GM12874 (cell line): ENCODE data around the gene CNTF.

Source experiments
- CTCF ChIP-seq: IDR thresholded peaks from 2 replicates; pipeline ENCODE4 v1.5.1; 2011; ENCODE audit warnings: low read depth, mild to moderate bottlenecking, control low read depth, low read length, moderate library complexity; ENCODE audit not compliant: insufficient read depth

The CNTF gene

DNA sequence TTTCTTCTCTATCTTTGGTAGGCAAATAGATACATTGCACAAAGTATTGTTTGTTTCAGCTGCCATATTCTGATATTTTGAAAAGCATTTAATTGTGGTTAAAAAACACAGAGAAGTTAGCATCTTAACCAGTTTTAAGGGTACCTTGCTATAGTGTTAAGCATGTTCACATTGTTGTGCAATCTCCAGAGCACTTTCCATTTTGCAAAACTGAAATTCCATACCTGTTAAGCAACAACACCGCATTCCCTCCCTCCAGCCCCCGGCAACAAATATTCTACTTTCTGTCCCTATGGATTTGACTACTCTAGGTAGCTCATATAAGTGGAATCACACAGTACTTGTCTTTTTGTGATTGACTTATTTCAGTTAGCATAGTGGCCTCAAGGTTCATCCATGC lies 33.9 kb downstream of the CNTF start:
- TF ChIP-seq CTCF = no peak

DNA sequence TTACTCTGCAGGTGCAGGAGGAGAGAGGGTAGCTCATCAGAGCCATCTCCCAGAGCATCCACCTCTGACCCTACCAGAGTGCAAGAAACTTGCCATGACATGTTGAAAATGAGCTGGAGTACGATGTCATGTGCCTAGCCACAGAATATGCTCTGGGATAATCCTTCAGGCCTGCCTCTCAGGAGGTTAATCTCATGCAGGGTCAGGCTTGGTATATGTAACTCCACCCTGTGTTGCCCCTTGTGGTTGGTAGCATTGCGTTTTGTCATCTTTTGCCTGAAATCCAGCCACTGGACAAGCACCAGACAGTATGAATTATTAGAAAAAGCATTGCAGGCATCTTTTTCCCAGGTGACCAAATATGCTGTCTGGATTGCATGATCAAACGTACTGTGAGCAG lies 36.2 kb downstream of the CNTF start:
- no peak for TF ChIP-seq CTCF

GRCh38 chr11:58659404-58659803 lies 36.9 kb downstream of the CNTF start:
- TF ChIP-seq CTCF = no peak

DNA sequence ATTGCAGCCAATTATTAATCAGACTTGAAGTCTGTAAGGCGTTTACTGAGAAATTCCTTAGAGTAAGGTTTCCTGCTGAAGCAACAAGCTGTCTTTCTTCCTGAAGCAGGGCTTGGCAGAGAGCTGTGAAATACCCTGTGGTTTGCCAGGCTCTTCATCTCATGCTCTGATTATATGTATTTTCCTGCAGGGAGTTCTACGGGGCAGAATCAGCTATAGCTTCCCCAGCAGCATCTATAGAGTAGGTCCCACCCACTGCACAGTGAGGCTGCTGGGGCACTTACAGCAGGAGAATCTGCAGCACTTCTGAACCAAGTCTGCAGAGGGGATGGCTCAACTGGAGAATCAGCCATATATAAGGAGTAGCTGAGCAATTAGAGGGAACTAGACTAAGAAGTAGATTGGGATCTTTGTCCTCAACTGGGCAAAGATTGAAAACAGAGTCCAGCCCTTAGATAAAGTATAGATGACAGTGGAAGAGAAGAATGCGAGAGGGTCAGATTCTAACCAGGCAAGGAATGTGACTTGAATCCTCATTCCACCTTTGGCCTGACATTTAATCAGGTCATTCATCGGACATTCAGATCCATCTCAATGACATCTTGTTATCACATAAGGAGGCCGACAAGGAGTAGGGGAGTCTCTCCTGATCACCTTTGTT lies 37.6 kb downstream of the CNTF start:
- TF ChIP-seq CTCF = no peak

- TF ChIP-seq CTCF = no peak
These were observed 49.6 kb downstream of the CNTF start for GRCh38 chr11:58671983-58672633.

GRCh38 chr11:58674609-58675008 lies 52.1 kb downstream of the CNTF start:
- TF ChIP-seq CTCF = no peak
